ENCODE data around the gene OR2H2.

OR2H2 gene

DNA sequence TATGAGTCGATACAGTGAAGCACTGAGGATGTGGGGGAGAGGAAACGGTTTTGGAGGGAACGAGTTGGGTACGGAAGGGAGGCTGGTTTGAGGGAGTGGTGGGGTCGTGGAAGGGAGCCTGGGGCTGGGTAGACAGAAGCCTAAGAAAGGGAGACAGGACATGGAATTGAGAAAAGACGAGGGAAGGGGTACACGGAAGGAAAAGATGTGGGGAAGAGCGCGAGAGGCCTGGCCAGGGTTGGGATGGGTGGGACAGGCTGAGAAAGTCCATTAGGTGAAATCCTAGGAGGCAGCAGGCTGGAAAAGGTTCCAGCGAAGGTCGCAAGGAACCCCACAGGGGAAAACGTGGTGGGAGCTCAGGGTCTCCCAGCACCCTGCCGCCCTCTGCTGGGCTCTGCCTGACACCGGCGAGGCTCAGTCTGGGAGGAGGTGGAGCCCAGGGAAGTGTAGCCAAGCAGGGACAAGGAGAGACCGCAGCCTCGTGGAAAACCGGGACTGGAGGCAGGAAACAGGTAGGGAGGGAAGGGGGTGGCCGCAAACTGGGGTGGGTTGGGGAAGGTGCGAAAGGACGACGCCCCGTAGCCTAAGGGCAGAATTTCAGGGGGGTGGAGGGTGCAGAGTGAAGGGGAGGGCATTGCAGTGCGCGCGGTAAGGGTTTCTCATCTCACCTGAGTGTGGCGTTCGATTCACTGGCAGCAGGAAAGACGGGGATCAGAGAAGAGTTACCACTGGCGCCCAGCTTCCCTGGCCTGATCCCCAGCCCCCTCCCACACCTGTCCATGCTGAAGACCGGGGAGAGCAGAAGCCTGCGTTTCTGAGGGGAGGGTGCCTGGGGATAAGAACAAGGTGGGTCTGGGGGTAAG is 43.7 kb downstream of the OR2H2 start:
- no peak for TF ChIP-seq EZH2phosphoT487 (IDR thresholded peaks at IDR 0.05; ENCODE audit: low read depth)
- TF ChIP-seq CTCF (IDR thresholded peaks at IDR 0.05; ENCODE audit: low read depth, low read length) = peak; percentile 45
- peak overlapping the region; percentile 81 for H3K9ac ChIP-seq (ENCODE audit: low read length)
- H3K27ac ChIP-seq (ENCODE audit: low read length) = no peak overlapping the region

GRCh38 chr6:29629571-29629970 is 44.6 kb downstream of the OR2H2 start:
- H4K20me1 ChIP-seq (ENCODE audit: insufficient read depth, low read length) = peaks cover 7% of the 10 kb centered on the region; the same call in 1 of the 2 replicates
- peak overlapping the region; percentile 96; the same call in 1 of the 2 replicates for H3K4me3 ChIP-seq (ENCODE audit: low read length)
- H3K79me2 ChIP-seq (ENCODE audit: low read length) = no peaks in the 10 kb centered on the region
- H3K27me3 ChIP-seq (ENCODE audit: low read depth, low read length) = no peaks in the 10 kb centered on the region
- no peak overlapping the region for H3K27ac ChIP-seq (ENCODE audit: low read length)
- 0 out of 2 replicates have a peak overlapping the region, but pooled peaks have one; percentile 81 for H3K9ac ChIP-seq (ENCODE audit: low read length)
- H3K9me3 ChIP-seq (ENCODE audit: insufficient read depth, low read length) = no peaks in the 10 kb centered on the region
- H3K36me3 ChIP-seq (replicated peaks; ENCODE audit: low read depth, low read length) = peaks cover 9% of the 10 kb centered on the region
- H3K4me1 ChIP-seq (ENCODE audit: low read length) = peaks cover 19% of the 10 kb centered on the region
- no peak overlapping the region for H2AFZ ChIP-seq (ENCODE audit: low read depth, low read length)
- TF ChIP-seq EZH2phosphoT487 (IDR thresholded peaks at IDR 0.05; ENCODE audit: low read depth) = no peak
- no peak for TF ChIP-seq CTCF (IDR thresholded peaks at IDR 0.05; ENCODE audit: low read depth, low read length)
- H3K4me2 ChIP-seq (ENCODE audit: low read length) = peak overlapping the region; percentile 98

More for the DNA sequence above, 43.7 kb downstream of the OR2H2 start:
- H3K4me3 ChIP-seq (ENCODE audit: low read length) = peak overlapping the region; percentile 96
- H3K4me1 ChIP-seq (ENCODE audit: low read length) = peaks cover 12% of the 10 kb centered on the region
- H3K36me3 ChIP-seq (replicated peaks; ENCODE audit: low read depth, low read length) = peaks cover 9% of the 10 kb centered on the region
- no peaks in the 10 kb centered on the region for H3K79me2 ChIP-seq (ENCODE audit: low read length)
- H3K4me2 ChIP-seq (ENCODE audit: low read length) = peak overlapping the region; percentile 98
- no peaks in the 10 kb centered on the region for H3K27me3 ChIP-seq (ENCODE audit: low read depth, low read length)
- no peaks in the 10 kb centered on the region for H3K9me3 ChIP-seq (ENCODE audit: insufficient read depth, low read length)
- peaks cover 7% of the 10 kb centered on the region; the same call in 1 of the 2 replicates for H4K20me1 ChIP-seq (ENCODE audit: insufficient read depth, low read length)
- H2AFZ ChIP-seq (ENCODE audit: low read depth, low read length) = peak overlapping the region; percentile 30; the same call in 1 of the 2 replicates

DNA sequence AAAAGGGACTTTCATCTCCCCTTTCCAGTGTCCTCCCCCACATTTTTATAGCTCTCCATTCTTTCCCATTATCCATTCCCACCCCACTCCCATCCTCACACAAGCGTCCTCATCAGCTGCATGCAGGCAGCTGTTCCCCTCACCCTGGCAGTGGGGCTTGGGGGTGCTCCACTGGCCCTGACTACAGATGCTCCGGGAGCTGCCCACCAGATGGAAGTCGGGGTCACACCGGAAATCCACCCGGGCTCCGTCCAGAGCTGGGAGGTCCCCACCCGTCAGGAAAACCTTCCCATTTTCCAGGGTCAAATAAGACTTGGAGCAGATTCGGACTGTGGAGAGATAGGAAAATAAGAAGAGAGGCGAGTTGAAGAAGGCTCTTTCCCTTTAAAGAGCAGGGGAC is 45.4 kb downstream of the OR2H2 start:
- no peak overlapping the region for H3K4me3 ChIP-seq (ENCODE audit: low read length)
- no peak overlapping the region for H3K27ac ChIP-seq (ENCODE audit: low read length)
- no peaks in the 10 kb centered on the region for H3K27me3 ChIP-seq (ENCODE audit: low read depth, low read length)
- no peaks in the 10 kb centered on the region for H3K9me3 ChIP-seq (ENCODE audit: insufficient read depth, low read length)
- no peak overlapping the region for H3K9ac ChIP-seq (ENCODE audit: low read length)
- H3K79me2 ChIP-seq (ENCODE audit: low read length) = no peaks in the 10 kb centered on the region
- H2AFZ ChIP-seq (ENCODE audit: low read depth, low read length) = no peak overlapping the region
- peaks cover 7% of the 10 kb centered on the region; the same call in 1 of the 2 replicates for H4K20me1 ChIP-seq (ENCODE audit: insufficient read depth, low read length)
- peaks cover 9% of the 10 kb centered on the region for H3K36me3 ChIP-seq (replicated peaks; ENCODE audit: low read depth, low read length)
- TF ChIP-seq EZH2phosphoT487 (IDR thresholded peaks at IDR 0.05; ENCODE audit: low read depth) (no peak), CTCF (IDR thresholded peaks at IDR 0.05; ENCODE audit: low read depth, low read length) (no peak)
- H3K4me1 ChIP-seq (ENCODE audit: low read length) = peaks cover 25% of the 10 kb centered on the region
- H3K4me2 ChIP-seq (ENCODE audit: low read length) = no peak overlapping the region

DNA sequence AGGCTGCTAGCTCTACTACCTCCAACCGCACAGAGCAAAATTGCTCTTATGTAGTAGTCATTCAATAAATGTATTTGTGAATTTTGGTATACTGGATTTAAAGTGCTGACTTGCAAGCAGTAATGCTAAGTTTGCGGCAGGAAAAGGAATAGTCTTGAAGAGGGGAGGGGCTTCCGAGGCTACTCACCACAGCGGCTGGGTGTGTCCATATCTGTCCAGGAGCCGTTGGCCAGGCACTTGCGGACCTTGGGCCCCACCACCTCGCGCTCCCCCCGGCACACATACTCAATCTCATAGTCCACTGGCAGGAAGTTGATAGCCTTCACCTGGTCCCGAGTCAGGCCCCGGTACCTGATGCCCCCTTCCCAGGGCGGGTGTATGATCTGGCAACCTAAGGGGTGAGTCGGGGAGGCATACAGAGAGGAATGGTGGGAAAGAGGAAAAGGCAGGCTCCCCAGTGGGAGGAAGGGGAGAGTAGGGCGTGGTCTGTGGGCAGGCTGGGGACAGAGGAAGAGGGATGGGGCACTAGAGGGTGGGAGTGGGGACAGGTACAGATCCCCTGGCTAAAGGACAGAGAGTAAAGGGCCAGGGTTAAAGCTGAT is 46.4 kb downstream of the OR2H2 start:
- Histone ChIP-seq H4K20me1 (ENCODE audit: insufficient read depth, low read length) (peaks cover 7% of the 10 kb centered on the region; the same call in 1 of the 2 replicates), H3K79me2 (ENCODE audit: low read length) (no peaks in the 10 kb centered on the region), H3K27me3 (ENCODE audit: low read depth, low read length) (no peaks in the 10 kb centered on the region), H3K9me3 (ENCODE audit: insufficient read depth, low read length) (no peaks in the 10 kb centered on the region), H3K9ac (ENCODE audit: low read length) (peak overlapping the region; percentile 89; the same call in 1 of the 2 replicates), H3K4me1 (ENCODE audit: low read length) (peaks cover 25% of the 10 kb centered on the region), H3K36me3 (replicated peaks; ENCODE audit: low read depth, low read length) (peaks cover 9% of the 10 kb centered on the region), H3K4me3 (ENCODE audit: low read length) (peak overlapping the region; percentile 95), H3K4me2 (ENCODE audit: low read length) (peak overlapping the region; percentile 68), H3K27ac (ENCODE audit: low read length) (no peak overlapping the region), H2AFZ (ENCODE audit: low read depth, low read length) (no peak overlapping the region)
- no peak for TF ChIP-seq EZH2phosphoT487 (IDR thresholded peaks at IDR 0.05; ENCODE audit: low read depth)
- no peak for TF ChIP-seq CTCF (IDR thresholded peaks at IDR 0.05; ENCODE audit: low read depth, low read length)

Measured in OCI-LY3 (cell line).